Right forelimb (tissue), 1 donor: ENCODE data around the gene CLIP2.
"Not testable (repeated sequence)": the region's sequence is repeated elsewhere in the genome, so short reads cannot be mapped to it uniquely, and the experiment has no call there.

ENCODE experiments used
- DNase-seq: peaks from one replicate; pipeline ENCODE4 v3.0.0-alpha.2; 2018

Gene CLIP2

DNA sequence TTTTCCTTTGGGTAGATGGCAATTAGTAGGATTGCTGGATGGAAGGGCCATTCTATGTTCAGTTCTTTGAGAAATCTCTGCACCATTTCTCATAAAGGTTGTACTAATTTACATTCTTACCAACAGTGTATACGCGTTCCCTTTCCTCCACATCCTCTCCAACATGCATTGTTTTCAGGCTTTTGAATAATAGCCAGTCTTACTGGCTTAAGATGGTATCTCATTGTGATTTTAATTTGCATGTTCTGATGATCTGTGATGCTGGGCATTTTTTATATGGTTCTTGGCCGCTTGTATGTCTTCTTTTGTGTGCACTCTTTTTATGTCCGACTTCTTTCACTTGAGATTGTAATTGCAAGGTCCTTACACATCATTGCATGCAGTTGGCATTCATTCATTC is 11.7 kb downstream of the CLIP2 start:
- DNase-seq = no peak

- DNase-seq = no peak
Measured at GRCh38 chr7:74302745-74303221, 13.6 kb downstream of the CLIP2 start.

- DNase-seq = no peak
Measured at GRCh38 chr7:74304550-74304949, 15.3 kb downstream of the CLIP2 start.

GRCh38 chr7:74306004-74306729 is 17.0 kb downstream of the CLIP2 start:
- peak; percentile 58 for DNase-seq

GRCh38 chr7:74306730-74307469 is 17.7 kb downstream of the CLIP2 start:
- DNase-seq = peak; percentile 71

DNA sequence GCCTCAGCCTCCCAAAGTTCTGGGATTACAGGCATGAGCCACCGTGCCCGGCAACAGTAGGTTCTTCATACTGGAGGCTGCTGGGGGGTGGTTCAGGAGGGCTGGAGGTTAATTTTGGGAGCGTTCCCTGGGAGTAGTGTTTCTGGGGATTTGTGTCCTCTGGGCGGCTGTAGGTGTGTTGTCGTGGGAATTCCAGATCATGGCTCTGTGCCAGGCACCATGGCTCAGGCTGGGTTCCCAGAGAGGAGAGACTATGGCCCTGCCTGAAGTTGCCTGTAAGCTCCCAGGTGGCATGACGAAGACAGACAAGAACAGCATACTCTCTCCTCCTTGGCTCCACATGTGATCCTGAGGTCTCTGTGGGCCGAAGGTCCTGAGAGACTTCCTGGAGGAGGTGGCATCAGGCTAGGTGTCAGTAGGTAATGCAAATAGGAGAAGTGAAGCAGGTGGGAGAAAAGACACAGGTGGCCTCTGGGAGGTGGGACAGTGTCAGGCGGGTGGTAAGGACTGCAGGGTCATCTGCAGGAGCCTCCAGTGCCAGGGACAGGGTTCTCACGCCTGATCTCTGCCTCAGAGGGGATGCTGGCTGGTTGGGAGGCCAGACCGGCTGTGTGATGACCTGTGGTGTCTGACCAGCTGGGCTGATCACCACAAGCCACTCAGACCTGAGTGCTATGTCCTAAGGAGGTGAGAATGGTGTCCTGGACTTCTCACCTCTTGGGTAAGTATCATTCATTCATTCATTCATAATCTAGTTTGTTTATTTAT is 18.7 kb downstream of the CLIP2 start:
- no peak for DNase-seq

DNA sequence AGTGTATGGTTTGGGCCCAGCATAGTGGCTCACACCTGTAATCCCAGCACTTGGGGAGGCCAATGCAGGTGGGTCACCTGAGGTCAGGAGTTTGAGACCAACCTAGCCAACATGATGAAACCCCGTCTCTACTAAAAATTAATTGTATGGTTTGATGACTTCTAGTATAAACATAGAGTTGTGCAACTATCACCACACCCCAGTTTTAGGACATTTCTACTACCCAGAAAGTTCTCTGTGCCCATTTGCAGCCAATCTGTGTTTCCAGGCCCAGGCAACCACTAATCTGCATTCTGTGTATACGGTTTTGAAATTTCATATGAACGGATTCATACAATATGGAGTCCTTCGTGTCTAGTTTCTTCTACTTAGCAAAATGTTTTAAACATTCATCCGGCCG is 20.0 kb downstream of the CLIP2 start:
- DNase-seq = no peak

DNA sequence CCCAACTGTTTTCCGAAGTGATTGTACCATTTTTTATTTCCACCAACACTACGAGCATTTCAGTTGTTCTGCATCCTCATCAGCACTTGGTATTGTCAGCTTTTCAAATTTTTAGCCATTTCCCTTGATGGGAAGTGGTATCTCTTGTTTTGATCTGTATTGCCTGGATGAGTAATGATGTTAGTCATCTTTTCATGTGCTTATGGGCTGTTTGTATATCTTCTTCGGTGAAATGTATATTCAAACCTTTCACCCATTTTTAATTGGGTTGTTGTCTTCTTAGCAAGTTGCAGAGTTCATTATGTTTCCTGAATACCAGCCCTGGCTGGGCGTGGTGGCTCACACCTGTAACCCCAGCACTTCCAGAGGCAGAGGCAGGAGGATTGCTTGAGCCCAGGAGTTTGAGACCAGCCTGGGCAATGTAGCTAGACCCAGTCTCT is 22.1 kb downstream of the CLIP2 start:
- no peak for DNase-seq

DNA sequence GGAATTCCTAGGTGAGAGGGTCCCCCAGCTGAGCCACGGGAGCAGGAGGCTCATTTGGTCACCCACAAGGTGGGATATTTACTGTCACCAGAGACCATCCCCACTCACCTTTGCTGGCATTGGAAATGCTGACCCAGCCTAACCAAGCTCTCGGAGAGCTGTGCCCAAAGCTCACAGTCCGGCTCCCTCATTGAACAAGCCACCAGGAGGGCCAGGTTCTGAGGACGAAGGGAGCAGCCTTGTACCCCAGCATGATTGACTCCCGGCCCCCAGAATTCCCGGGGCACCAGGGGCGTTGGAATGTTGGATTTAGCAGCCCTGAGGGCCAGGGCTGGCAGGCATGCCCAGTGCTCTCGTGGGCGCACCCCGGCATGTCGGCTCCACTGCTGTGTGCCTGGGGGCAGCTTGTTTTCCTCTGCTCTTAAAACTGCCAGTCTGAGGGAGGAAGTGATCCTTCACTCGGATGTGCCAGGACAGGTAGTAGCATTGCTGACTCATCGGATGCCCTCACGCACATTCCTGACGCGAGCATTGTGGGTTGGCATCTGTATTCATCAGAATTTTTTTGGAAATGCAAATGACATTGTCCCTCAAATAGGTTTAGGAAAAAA is 23.3 kb downstream of the CLIP2 start:
- no peak for DNase-seq

- not testable (repeated sequence) for DNase-seq
Measured at GRCh38 chr7:74315891-74316290, 26.7 kb downstream of the CLIP2 start.

DNA sequence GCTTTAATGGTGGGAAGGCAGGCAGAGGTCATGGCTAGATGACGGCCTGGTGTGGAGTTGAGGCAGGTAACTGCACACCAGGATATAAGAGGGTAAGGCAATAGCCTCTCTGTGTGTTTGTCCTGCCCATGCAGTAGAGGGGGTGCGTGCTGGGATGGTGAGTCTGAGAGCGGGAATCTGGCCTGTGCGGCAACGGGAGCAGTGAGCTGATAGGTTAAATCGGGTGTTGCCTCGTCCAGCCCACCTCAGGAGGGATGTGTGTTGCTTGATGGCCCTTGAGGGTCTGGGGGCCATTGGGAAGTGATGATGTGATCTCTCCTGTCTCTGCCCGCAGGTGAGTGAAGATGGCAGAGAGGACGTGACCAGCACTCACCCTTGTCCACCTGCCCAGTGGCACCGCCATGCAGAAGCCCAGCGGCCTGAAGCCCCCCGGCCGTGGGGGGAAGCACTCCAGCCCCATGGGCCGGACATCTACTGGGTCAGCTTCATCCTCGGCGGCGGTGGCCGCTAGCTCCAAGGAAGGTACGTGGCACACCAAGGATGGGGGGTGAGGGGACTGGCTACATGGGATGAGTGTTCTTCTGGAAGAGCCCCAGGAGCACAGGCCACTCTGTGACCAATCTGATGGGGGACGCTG is 28.1 kb downstream of the CLIP2 start:
- no peak for DNase-seq

DNA sequence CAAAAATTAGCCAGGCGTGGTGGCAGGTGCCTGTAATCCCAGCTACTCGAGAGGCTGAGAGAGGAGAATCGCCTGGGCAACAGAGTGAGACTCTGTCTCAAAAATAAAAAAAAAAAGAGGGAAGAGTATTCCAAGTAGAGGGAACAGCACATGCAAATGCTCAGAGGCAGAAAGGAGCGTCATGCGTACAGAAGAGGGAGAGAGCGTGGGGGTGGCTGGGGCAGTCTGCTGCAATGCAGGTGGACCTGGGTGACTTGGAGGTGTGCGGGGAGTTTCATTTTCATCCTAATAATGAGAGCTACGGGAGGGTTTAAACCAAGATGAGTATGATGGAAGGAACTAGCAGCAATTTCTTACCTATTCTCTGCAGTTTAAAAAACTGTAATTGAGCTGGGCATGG is 28.8 kb downstream of the CLIP2 start:
- DNase-seq = no peak

DNA sequence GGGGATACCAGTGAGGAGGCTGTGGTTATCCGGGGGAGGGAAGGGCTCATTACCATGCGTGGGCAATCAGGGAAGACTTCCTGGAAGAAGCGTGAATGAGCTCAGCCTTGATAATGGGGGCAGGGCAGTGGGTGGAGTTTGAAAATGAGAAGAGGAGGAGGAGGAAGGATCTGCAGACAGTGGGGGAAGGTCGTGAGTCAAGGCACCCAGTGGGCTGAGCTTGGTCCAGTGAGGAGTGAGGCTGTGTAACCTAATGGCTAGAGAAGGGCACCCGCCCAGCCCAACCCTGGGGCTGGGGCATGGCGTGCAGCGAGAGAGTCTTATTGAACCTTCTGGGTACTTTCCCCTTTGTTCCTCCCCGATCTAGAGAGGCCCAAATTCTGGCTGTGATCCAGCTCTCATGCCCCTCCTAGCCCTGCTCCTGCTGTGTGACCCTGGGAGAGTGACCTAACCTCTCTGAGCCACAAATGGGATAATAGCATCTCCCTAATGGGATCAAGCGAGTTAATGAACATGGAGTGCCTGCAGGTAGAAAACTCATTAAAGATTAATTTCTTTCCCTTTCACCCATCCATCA is 31.5 kb downstream of the CLIP2 start:
- DNase-seq = no peak

- DNase-seq = not testable (repeated sequence)
Measured at GRCh38 chr7:74322892-74323291, 33.7 kb downstream of the CLIP2 start.

DNA sequence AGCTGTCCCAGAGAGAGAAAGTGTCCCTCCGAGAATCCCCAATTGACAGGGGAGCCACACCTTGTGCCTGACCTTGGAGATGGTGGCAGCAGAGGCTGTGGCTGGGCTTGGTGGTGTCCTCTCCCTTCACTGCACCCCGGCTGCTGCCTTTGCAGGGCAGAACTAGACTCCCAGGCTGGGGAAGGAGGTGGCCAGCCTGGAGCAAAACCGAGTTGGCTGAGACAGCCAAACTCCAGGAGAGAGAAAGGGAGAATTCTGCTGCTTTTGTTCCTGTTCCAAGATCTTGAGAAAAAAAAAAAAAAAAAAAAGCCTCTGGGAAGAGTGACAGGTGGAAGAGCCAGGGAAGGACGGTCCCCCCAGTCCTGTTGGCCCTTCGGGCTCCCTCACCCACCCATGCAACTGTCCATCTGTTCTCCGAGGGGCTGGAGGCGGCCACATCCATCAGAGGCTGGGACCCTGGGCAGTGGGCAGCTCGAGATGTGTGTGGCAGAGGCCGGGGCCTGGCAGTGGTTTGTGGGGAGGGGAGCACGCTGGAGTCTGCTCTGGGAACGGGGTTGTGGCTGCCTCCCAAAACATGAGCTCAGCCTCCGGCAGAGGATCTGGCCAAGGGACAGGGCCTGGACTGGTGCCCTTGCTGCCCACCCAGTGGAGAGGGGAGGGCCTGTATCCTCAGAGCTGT is 35.5 kb downstream of the CLIP2 start:
- DNase-seq = peak; percentile 79

GRCh38 chr7:74325210-74325565 is 36.0 kb downstream of the CLIP2 start:
- no peak for DNase-seq

- no peak for DNase-seq
Measured at GRCh38 chr7:74329225-74329624, 40.0 kb downstream of the CLIP2 start.

- no peak for DNase-seq
Measured at GRCh38 chr7:74332373-74333176, 43.4 kb downstream of the CLIP2 start.

DNA sequence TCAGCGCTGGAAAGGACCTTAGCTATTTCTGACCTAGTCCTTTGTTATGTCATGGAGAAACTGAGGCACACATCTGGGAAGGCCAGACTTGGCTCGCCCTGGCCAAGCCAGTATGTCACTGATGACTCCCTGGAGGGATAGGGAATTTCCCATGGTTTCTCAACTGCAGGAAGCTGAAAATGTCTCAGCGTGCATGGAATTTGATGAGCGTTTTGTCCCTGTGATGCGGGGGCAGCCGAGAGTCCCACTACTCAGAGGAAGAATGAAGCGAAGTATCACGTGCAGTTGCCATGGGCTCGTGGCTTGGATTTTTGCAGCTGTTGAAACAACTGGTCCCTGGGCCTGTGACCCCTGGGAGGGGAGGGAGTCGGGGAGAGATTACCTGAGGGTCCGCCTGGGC is 44.8 kb downstream of the CLIP2 start:
- DNase-seq = no peak

GRCh38 chr7:74337926-74338325 is 48.7 kb downstream of the CLIP2 start:
- DNase-seq = no peak
